Measurements from ENCODE around the gene NPDC1.

GRCh38 chr9:137014776-137015539 is 31.0 kb downstream of the NPDC1 start:
- TF ChIP-seq CTCF (IDR thresholded peaks at IDR 0.05) (no peak), POLR2A (IDR thresholded peaks at IDR 0.05) (no peak), POLR2AphosphoS5 (IDR thresholded peaks at IDR 0.05) (no peak), EP300 (IDR thresholded peaks at IDR 0.05) (no peak)

Measured in sigmoid colon (tissue), 4 donors.